ENCODE results near the gene HORMAD2. TPM values are rescaled to one million over a fixed set of nuclear protein-coding genes. Genes with fewer than 3 reads are reported as not detected.
A peak's percentile ranks its signal among the peaks of the same experiment; 100 is the strongest.

The HORMAD2 gene, protein sequence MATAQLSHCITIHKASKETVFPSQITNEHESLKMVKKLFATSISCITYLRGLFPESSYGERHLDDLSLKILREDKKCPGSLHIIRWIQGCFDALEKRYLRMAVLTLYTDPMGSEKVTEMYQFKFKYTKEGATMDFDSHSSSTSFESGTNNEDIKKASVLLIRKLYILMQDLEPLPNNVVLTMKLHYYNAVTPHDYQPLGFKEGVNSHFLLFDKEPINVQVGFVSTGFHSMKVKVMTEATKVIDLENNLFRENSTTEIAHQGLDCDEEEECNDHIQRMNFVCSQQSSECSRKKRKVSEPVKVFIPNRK
- total RNA-seq, result not detected
- long read RNA-seq, result 0 reads

DNA sequence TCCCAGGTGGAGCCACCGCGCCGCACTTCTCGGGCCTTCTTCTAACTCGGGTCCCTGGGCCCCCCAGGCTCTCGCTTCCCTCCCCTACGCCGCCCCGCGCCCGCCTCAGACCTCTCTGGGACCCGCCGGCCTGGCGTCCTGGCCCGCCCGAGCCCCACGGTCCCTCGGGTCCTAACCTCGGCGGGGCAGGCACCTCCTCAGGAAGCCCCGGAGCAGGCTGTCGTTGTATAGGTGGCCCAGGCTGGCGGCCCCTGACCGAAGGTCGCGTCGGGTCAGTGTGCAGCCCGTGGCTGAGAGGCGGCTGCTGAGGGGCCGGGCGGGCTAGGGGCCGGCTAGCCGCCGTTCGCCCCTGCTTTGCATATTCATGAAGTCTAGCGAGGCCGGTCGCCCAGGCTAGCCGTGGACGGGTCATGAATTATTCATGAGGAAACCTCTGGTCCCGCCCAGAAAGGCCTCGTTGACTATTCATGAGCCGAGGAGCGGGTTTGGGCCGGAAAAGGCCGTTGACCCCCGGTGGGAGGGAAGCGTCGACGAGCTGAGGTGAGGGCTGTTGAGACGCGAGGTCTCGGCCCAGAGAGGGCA lies at the start of gene HORMAD2:
Gene HORMAD2 (plus strand): TSS at position 513 of the 582 bp plus-strand sequence. CDS start 13,489 bp downstream, outside the sequence.
- Histone ChIP-seq H3K4me3 (peak within 1 kb of the TSS; percentile 54), H3K9me3 (replicated peaks) (peaks cover 4% of the 10 kb centered on the region)
- TF ChIP-seq, protein P1, sequence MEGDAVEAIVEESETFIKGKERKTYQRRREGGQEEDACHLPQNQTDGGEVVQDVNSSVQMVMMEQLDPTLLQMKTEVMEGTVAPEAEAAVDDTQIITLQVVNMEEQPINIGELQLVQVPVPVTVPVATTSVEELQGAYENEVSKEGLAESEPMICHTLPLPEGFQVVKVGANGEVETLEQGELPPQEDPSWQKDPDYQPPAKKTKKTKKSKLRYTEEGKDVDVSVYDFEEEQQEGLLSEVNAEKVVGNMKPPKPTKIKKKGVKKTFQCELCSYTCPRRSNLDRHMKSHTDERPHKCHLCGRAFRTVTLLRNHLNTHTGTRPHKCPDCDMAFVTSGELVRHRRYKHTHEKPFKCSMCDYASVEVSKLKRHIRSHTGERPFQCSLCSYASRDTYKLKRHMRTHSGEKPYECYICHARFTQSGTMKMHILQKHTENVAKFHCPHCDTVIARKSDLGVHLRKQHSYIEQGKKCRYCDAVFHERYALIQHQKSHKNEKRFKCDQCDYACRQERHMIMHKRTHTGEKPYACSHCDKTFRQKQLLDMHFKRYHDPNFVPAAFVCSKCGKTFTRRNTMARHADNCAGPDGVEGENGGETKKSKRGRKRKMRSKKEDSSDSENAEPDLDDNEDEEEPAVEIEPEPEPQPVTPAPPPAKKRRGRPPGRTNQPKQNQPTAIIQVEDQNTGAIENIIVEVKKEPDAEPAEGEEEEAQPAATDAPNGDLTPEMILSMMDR (IDR thresholded peaks at IDR 0.05; ENCODE audit: borderline replicate concordance), result no peak

DNA sequence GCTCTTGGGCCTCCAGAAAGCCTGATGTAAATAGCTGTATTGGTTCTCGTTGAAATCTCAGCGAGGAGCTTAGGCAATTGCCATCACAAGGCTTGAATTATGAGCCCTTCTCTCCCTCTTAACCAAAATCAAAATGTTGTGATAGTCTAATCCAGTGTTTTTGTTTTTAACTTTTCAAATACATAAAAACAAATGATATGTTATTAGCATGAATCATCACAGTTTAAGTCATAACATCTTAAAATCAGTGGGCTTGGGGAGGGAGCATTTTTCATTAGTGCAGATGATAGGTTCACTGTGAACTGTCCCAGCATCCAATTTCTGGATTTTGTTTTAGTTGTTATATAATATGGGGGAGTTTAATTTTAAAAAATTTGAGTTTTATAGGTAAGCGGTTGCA lies 48.9 kb upstream of the HORMAD2 start:
- no peaks in the 10 kb centered on the region for H3K9me3 ChIP-seq (replicated peaks)
- H3K4me3 ChIP-seq, result no peak overlapping the region
- DNase-seq, result no peak
- peaks cover 7% of the 10 kb centered on the region for H3K36me3 ChIP-seq
- H3K4me1 ChIP-seq, result peaks cover 14% of the 10 kb centered on the region
- H3K27me3 ChIP-seq (ENCODE audit: low read depth), result no peaks in the 10 kb centered on the region
- TF ChIP-seq, protein P1 (IDR thresholded peaks at IDR 0.05; ENCODE audit: borderline replicate concordance), result no peak
- intact Hi-C loops (cut with micrococcal nuclease), result no loop called here
- H3K27ac ChIP-seq (replicated peaks), result no peak overlapping the region

More for the DNA sequence above, at the start of gene HORMAD2:
- no peak within 1 kb of the TSS for H3K27ac ChIP-seq (replicated peaks)
- intact Hi-C loops (cut with micrococcal nuclease), result no loop called here
- no peaks in the 10 kb centered on the region for H3K36me3 ChIP-seq
- peaks cover 6% of the 10 kb centered on the region for H3K4me1 ChIP-seq
- DNase-seq, result no peak
- peaks cover 56% of the 10 kb centered on the region for H3K27me3 ChIP-seq (ENCODE audit: low read depth)

DNA sequence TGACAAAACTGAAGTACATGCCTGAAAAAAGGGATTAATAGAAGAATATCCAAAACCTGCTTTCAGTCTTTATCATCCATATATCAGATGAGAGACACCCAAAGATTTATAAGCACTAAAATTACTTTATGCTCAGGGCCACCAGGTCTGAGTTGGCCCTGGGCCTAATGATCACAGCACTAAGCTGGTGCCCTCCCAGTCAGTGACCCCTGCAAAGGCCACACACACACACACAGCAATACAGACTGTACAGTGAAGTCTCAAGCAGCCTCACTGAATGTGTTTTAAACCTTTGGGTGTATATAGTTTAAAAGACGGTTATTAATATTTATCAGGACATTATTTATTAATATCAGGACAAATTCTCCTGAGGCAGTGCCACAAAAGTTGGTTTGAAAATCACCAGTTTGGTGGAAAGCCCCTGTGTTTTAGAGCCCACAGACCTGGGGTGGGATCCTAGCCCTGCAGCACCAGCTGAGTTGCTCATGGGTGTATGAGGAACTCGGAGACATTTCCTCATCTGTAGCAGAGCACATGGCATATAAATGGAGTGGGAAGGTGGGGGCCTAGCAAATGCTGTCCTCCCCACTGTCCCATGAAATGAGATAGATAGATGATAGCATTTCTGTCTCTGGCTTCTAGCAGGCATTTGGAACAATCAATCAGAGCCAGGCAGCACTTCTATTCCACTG lies 48.4 kb upstream of the HORMAD2 start:
- DNase-seq, result no peak
- Histone ChIP-seq H3K4me1 (peaks cover 14% of the 10 kb centered on the region), H3K9me3 (replicated peaks) (no peaks in the 10 kb centered on the region), H3K27ac (replicated peaks) (no peak overlapping the region), H3K27me3 (ENCODE audit: low read depth) (no peaks in the 10 kb centered on the region), H3K36me3 (peaks cover 2% of the 10 kb centered on the region), H3K4me3 (no peak overlapping the region)
- TF ChIP-seq, protein P1 (IDR thresholded peaks at IDR 0.05; ENCODE audit: borderline replicate concordance), result no peak
- intact Hi-C loops (cut with micrococcal nuclease), result no loop called here

DNA sequence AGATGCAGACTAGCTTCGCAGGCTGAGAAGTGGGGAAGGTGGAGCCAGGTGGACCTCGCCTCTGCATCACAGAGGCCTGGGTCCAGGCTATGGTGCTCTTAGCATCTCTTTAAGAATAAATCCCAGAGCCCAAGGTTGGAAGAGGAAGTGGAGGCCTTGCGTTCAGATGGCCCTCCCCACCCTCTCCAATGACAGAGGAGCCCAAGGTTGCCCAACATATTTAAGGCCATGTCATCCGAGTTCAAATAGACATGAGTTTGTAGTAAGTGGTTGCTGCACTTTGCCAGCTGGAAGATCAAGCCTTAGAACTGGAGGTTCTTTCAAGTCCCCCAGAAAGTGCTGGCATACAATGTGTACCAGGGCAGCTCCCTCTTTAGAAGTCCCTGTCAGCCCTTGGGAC lies 47.1 kb upstream of the HORMAD2 start:
- Histone ChIP-seq H3K36me3 (no peaks in the 10 kb centered on the region), H3K4me1 (peaks cover 4% of the 10 kb centered on the region), H3K27me3 (ENCODE audit: low read depth) (no peaks in the 10 kb centered on the region), H3K4me3 (no peak overlapping the region), H3K27ac (replicated peaks) (no peak overlapping the region), H3K9me3 (replicated peaks) (no peaks in the 10 kb centered on the region)
- DNase-seq, result no peak
- intact Hi-C loops (cut with micrococcal nuclease), result no loop called here
- TF ChIP-seq, protein P1 (IDR thresholded peaks at IDR 0.05; ENCODE audit: borderline replicate concordance), result no peak

DNA sequence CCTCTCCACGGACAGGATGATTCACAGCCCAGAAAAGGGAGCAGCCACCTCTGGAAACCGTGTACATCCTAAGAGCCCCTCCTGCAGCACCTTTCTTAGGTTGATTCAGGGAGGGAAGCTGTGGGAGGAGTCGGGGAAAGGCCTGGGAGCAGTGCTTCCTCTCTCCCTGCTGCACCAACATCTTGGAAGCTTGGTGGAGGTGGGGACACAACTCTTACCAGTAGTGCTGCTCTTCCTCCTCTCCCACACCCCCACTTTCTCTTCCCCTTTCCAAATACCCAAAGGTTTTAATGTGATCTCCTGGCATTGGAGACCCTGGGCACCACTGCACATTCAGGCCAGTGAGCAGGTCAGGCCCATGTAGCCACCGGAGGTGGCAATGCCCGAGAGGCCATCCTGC lies 46.4 kb upstream of the HORMAD2 start:
- Histone ChIP-seq H3K36me3 (no peaks in the 10 kb centered on the region), H3K4me3 (no peak overlapping the region), H3K4me1 (no peaks in the 10 kb centered on the region), H3K27me3 (ENCODE audit: low read depth) (no peaks in the 10 kb centered on the region), H3K27ac (replicated peaks) (no peak overlapping the region), H3K9me3 (replicated peaks) (no peaks in the 10 kb centered on the region)
- TF ChIP-seq, protein P1 (IDR thresholded peaks at IDR 0.05; ENCODE audit: borderline replicate concordance), result no peak
- DNase-seq, result no peak
- intact Hi-C loops (cut with micrococcal nuclease), result no loop called here

Data from left ventricle myocardium inferior (tissue), 1 donor.